Ectodermal cell (in vitro differentiated cells): ENCODE data around the gene EPC1.
"Not testable (repeated sequence)": the region's sequence is repeated elsewhere in the genome, so short reads cannot be mapped to it uniquely, and the experiment has no call there.

ENCODE experiments used
- H3K27ac ChIP-seq: 2 replicates; pipeline ENCODE4 v1.7.0; 2013; ENCODE audit warnings: mild to moderate bottlenecking, low read depth, low read length; ENCODE audit not compliant: insufficient read depth, poor library complexity, severe bottlenecking
- H3K27me3 ChIP-seq: 2 replicates; pipeline ENCODE4 v1.7.0; 2013; ENCODE audit warnings: mild to moderate bottlenecking, low read length; ENCODE audit not compliant: insufficient read depth, control insufficient read depth, poor library complexity, severe bottlenecking
- H3K36me3 ChIP-seq: one replicate; pipeline ENCODE4 v1.7.0; 2013; ENCODE audit warnings: low read length; ENCODE audit not compliant: control insufficient read depth, insufficient read depth
- H3K4me1 ChIP-seq: one replicate; pipeline ENCODE4 v1.7.0; 2013; ENCODE audit warnings: low read length; ENCODE audit not compliant: control insufficient read depth, insufficient read depth
- H3K4me3 ChIP-seq: 2 replicates; pipeline ENCODE4 v1.7.0; 2013; ENCODE audit warnings: low read depth, low read length, control low read depth; ENCODE audit not compliant: insufficient read depth
- H3K9me3 ChIP-seq: 2 replicates; pipeline ENCODE4 v1.7.0; 2013; ENCODE audit warnings: mild to moderate bottlenecking, low read length, moderate library complexity; ENCODE audit not compliant: control insufficient read depth
- WGBS, 2 experiments: methylation state at CpG; one replicate each; pipeline ENCODE4 v1.1.7; 2013; ENCODE audit warnings: missing lambda C conversion rate in 2 of 2; 5-methylcytosine and 5-hydroxymethylcytosine counted together

EPC1 gene

DNA sequence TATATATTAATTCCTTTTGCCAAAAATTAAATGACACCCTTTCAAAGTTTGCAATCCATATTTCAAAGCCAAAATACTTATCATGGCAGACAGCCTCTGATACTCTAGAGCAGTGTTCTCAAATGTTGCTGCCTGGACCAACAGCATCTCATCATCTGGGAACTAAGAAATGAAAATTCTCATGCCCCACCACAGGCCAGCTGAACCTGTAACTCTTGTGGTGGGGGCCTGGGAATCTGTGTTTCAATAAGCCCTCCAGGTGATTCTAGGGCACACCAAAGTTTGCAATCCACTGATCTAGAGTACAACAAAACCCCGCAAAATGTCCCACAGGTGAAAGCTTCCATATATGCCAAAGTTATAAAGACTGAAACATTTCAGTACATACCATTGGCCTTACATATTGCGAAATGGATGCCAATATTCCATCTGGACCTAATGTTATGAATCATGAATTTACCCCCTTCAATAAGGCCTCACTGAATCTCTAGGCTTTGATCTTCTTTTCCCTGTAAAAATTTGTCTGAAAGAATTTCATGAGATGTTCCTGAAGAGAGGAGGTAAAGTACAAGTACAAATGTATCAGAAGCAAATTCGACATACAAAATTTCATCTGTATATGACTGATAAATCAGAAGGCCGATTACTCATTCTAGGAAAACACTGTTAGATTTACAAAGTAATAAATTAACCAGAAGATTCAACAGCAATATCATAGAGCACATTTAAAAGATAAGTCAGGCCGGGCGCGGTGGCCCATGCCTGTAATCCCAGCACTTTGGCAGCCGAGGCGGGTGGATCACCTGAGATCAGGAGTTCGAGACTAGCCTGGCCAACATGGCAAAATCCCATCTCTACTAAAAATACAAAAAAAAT, 25.3 kb upstream of the EPC1 start:
- Histone ChIP-seq H3K36me3 (no peaks in the 10 kb centered on the region), H3K27ac (no peak overlapping the region), H3K9me3 (no peaks in the 10 kb centered on the region), H3K4me1 (no peaks in the 10 kb centered on the region), H3K4me3 (no peak overlapping the region), H3K27me3 (no peaks in the 10 kb centered on the region)
- WGBS, 2 experiments, result 79 to 94% methylated on average over 9 to 10 of the region's 10 CpGs

DNA sequence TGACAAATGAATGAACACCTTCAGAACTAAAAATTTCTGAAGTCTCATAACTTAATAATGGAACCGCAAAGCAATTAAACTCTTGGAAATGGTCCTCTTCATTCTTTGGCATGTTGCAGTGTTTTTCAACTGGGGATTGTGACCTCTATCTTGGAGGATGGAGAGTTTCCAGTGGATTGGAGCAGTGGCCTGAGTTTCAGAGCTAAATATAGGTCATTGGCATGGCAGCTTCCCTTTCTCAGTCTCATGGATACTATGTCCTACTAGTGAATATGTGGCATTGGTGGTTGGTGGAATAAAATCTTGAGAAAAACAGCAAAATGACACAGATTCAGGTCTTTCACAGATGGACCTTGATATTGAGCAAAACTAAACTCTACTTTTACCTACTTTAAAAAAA, 24.1 kb upstream of the EPC1 start:
- Histone ChIP-seq H3K36me3 (no peaks in the 10 kb centered on the region), H3K4me1 (no peaks in the 10 kb centered on the region), H3K4me3 (no peak overlapping the region), H3K9me3 (no peaks in the 10 kb centered on the region), H3K27ac (no peak overlapping the region), H3K27me3 (no peaks in the 10 kb centered on the region)
- WGBS, 2 experiments, result 100% methylated on average over 1 of the region's 1 CpG

DNA sequence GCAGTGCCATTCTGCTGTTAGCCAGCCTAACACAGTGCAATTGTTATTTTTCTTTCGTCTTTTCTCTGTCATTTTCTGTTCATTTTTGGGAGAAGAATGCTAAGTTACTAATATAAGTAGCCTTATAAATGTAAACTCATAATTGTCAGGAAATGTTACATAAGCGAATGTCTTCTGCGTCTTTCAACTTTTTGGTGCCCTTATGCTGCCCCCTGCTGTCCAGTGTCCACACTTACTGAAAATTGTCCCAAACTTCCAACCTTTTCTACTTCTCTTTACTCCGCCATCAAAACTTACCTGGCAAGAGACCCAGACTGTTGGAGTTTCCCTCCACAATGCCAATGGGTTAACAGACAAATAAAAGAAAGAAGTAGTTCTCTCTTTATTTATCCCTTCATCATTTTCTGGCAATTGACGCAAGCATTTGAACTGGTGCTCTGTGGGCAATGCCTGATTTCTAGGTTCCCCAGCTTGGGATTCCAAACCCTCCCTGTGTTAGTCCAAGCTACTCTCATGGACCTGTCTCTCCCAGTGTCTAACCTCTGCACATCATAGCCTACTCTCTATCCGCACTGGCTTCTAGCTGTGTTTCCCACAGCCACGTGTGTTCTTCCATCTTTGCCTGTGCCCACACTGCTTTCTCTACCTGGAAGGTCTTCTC, 21.0 kb upstream of the EPC1 start:
- 65 to 67% methylated on average over 6 to 7 of the region's 7 CpGs for WGBS, 2 experiments
- no peaks in the 10 kb centered on the region for H3K4me1 ChIP-seq
- H3K36me3 ChIP-seq, result no peaks in the 10 kb centered on the region
- no peaks in the 10 kb centered on the region for H3K9me3 ChIP-seq
- H3K27me3 ChIP-seq, result no peaks in the 10 kb centered on the region
- no peak overlapping the region for H3K27ac ChIP-seq
- no peak overlapping the region for H3K4me3 ChIP-seq

DNA sequence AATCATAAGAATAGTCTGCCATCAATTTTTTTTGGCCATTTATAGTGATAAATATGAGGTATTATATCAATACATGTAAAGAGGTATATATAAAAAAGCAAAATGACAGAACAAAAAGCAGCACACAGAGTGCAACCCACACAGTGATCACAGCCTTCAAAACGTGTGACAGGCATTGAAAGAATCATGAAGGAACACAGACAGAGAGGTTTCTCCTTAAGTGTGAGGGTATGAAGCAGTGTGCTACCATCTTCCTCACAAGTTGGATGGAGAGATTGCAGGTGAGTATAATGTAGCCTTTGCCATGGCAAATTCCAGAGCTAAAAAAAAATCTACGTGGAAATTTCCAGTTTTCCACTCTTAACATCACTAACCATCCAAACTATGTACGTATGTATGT, 19.6 kb upstream of the EPC1 start:
- Histone ChIP-seq H3K4me3 (no peak overlapping the region), H3K9me3 (no peaks in the 10 kb centered on the region), H3K27ac (no peak overlapping the region), H3K27me3 (no peaks in the 10 kb centered on the region), H3K4me1 (no peaks in the 10 kb centered on the region), H3K36me3 (no peaks in the 10 kb centered on the region)
- 92 to 96% methylated on average over 2 to 3 of the region's 3 CpGs for WGBS, 2 experiments

DNA sequence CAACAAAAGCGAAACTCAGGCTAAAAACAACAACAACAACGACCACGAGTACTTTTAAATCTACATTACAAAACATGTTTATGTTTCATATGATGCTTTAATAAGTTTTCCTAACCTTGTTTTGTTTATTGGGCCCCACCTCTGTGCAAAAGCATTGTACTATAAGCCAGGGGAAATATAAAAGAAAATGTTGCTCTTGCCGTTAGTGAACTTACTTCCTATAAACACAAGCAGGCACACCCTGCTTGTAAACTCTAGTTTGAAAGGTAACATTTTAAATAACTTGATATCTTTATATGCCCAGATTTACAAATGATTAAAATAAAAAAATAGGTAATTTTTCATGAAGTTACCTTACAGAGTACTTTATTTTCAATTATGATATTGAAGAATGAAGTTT, 19.2 kb upstream of the EPC1 start:
- no peak overlapping the region for H3K27ac ChIP-seq
- WGBS, 2 experiments, result 82 to 100% methylated on average over 3 to 4 of the region's 4 CpGs
- no peaks in the 10 kb centered on the region for H3K4me1 ChIP-seq
- H3K4me3 ChIP-seq, result no peak overlapping the region
- H3K27me3 ChIP-seq, result no peaks in the 10 kb centered on the region
- no peaks in the 10 kb centered on the region for H3K9me3 ChIP-seq
- H3K36me3 ChIP-seq, result no peaks in the 10 kb centered on the region

DNA sequence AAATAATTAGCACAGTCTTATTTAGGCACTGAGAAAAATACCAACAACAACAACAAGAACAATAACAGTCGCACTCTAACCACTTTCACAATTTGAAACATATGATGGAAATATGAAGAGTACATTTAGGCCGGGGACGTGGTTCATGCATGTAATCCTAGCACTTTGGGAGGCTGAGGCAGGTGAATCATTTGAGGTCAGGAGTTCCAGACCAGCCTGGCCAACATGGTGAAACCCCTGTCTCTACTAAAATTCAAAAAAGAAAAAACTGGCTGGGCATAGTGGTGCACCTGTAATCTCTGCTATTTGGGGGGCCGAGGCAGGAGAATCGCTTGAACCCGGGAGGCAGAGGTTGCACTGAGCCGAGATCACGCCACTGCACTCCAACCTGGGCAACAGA, 18.4 kb upstream of the EPC1 start:
- not testable (repeated sequence) for H3K27me3 ChIP-seq, H3K9me3 ChIP-seq, H3K4me3 ChIP-seq, H3K4me1 ChIP-seq, H3K36me3 ChIP-seq, H3K27ac ChIP-seq
- 94 to 100% methylated on average over 7 to 8 of the region's 8 CpGs for WGBS, 2 experiments

DNA sequence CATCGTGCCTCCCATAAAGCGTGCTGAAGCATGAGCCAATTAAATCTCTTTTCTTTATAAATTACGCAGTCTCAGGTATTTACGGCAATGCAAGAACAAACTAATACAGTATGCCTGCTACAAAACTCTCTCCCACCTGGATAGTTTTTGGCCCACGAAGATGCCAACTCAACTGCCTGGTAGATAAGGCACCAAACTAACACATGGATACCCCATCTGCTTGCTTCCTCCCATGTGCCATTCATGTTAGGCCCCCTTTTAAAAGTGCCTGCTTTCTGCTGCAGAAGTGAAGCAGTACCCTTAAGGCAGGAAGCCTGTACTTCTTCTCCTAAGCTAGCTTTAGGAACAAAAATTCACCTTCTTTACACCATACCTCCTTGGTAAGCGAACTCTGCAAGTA, 15.6 kb upstream of the EPC1 start:
- Histone ChIP-seq H3K9me3 (no peaks in the 10 kb centered on the region), H3K27ac (no peak overlapping the region), H3K4me3 (no peak overlapping the region), H3K27me3 (no peaks in the 10 kb centered on the region), H3K4me1 (no peaks in the 10 kb centered on the region), H3K36me3 (no peaks in the 10 kb centered on the region)
- 94% methylated on average over 6 of the region's 6 CpGs for WGBS, 2 experiments

DNA sequence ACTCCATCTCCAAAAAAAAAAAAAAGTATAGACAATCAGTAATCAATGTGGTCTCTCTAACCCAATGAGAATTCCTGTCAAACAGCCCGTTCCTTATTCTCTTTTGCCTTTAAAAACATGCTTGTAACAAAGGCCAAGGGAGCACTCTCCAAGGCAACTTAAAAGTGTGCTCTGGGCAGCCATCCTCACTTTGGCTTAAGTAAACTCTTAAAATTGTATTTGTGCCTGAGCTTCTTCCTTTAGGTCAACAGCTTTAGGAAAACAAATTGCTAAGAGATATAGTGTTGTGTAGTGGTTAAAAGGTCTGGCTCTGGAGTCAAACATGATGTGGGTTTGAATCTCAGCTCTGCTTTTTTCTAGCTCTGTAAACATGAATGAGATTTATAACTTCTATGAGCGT, 13.9 kb upstream of the EPC1 start:
- H3K36me3 ChIP-seq, result peaks cover 4% of the 10 kb centered on the region
- no peak overlapping the region for H3K4me3 ChIP-seq
- H3K27ac ChIP-seq, result no peak overlapping the region
- H3K9me3 ChIP-seq, result no peaks in the 10 kb centered on the region
- 88 to 90% methylated on average over 2 of the region's 2 CpGs for WGBS, 2 experiments
- H3K4me1 ChIP-seq, result no peaks in the 10 kb centered on the region
- no peaks in the 10 kb centered on the region for H3K27me3 ChIP-seq

DNA sequence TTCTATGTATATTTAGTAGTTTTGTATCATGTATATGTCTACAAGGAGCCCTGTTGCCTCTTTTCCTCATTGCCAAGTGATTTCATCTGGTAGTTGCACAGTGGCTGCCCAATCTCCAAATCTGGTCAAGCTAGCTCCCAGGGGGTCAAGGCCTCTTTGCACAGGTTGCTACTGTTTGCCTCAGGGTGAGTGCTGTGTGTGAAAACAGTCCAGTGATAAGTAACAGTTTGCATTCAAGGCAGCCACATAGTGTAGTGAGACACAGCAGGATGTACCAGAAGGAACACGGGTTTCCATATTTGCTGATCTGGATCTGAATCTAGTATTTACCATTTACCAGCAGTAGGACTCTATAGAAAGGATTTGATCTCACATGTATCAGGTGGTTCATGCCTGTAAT, 13.3 kb upstream of the EPC1 start:
- WGBS, 2 experiments, result 95 to 96% methylated on average over 1 of the region's 1 CpG
- no peaks in the 10 kb centered on the region for H3K9me3 ChIP-seq
- H3K27me3 ChIP-seq, result no peaks in the 10 kb centered on the region
- H3K36me3 ChIP-seq, result peaks cover 4% of the 10 kb centered on the region
- H3K27ac ChIP-seq, result no peak overlapping the region
- no peak overlapping the region for H3K4me3 ChIP-seq
- H3K4me1 ChIP-seq, result no peaks in the 10 kb centered on the region

DNA sequence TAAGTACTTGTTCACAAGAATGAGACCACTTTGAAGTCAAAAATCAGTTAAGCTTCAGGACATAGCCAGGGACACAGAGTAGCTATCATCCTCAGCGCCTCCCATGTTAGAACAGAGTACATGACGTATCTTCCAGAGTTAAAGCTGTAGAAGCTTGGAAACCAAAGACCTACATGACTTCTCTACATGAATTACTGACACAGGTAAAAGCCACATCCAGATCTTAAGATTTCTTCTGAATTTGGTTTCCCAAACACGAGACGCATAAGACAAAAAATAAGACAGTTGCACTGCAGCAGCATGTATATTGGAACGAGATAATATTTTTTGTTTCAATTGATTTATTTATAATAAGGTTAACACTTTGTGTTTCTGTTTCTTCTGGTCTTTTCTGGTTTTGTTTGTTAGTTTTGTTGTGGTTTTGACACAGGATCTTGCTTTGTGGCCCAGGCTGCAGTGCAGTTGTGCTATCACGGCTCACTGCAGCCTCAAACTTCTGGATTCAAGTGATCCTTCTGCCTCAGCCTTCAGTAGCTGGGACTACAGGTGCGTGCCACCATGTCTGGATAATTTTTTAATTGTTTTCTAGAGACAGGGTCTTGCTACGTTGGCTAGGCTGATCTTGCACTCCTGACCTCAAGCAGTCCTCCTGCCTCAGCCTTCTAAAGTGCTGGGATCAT, 10.2 kb upstream of the EPC1 start:
- 91 to 97% methylated on average over 8 of the region's 8 CpGs for WGBS, 2 experiments
- H3K4me1 ChIP-seq, result no peaks in the 10 kb centered on the region
- no peaks in the 10 kb centered on the region for H3K27me3 ChIP-seq
- no peak overlapping the region for H3K4me3 ChIP-seq
- no peaks in the 10 kb centered on the region for H3K9me3 ChIP-seq
- peaks cover 4% of the 10 kb centered on the region for H3K36me3 ChIP-seq
- H3K27ac ChIP-seq, result no peak overlapping the region
